ENCODE data around the gene RPL26.
"Not testable (repeated sequence)": the region's sequence is repeated elsewhere in the genome, so short reads cannot be mapped to it uniquely, and the experiment has no call there.

The RPL26 gene

GRCh38 chr17:8365143-8365542, 17.9 kb downstream of the RPL26 start:
- peak; percentile 33 for DNase-seq

- no peak for DNase-seq
Observed at GRCh38 chr17:8362651-8363332, 20.2 kb downstream of the RPL26 start.

- no peak for DNase-seq
Observed at GRCh38 chr17:8360751-8361150, 22.2 kb downstream of the RPL26 start.

- DNase-seq: no peak
Observed at GRCh38 chr17:8360260-8360659, 22.7 kb downstream of the RPL26 start.

- DNase-seq: peak; percentile 81
Observed at GRCh38 chr17:8359769-8360168, 23.2 kb downstream of the RPL26 start.

GRCh38 chr17:8357910-8358309, 25.1 kb downstream of the RPL26 start:
- no peak for DNase-seq

- DNase-seq: no peak
Observed at GRCh38 chr17:8354236-8354635, 28.8 kb downstream of the RPL26 start.

- DNase-seq: no peak
Observed at GRCh38 chr17:8353736-8354135, 29.3 kb downstream of the RPL26 start.

- DNase-seq: no peak
Observed at GRCh38 chr17:8350339-8350738, 32.7 kb downstream of the RPL26 start.

GRCh38 chr17:8347001-8347400, 36.0 kb downstream of the RPL26 start:
- not testable (repeated sequence) for DNase-seq

GRCh38 chr17:8345951-8346665, 36.9 kb downstream of the RPL26 start:
- no peak for DNase-seq

- no peak for DNase-seq
Observed at GRCh38 chr17:8345052-8345690, 37.8 kb downstream of the RPL26 start.

- peak; percentile 19 for DNase-seq
Observed at GRCh38 chr17:8341456-8341855, 41.5 kb downstream of the RPL26 start.

- DNase-seq: no peak
Observed at GRCh38 chr17:8339540-8339939, 43.5 kb downstream of the RPL26 start, which contains the start of gene ODF4. TSS of gene ODF4 (plus strand) at chr17:8339840. CDS start at chr17:8340052, 212 bp downstream.

GRCh38 chr17:8338753-8339140, 44.2 kb downstream of the RPL26 start:
- peak; percentile 37 for DNase-seq

GRCh38 chr17:8337802-8338752, 44.9 kb downstream of the RPL26 start:
- DNase-seq: no peak

- DNase-seq: no peak
Observed at GRCh38 chr17:8333281-8333680, 49.7 kb downstream of the RPL26 start.

GRCh38 chr17:8332688-8333087, 50.3 kb downstream of the RPL26 start:
- no peak for DNase-seq

GRCh38 chr17:8332128-8332527, 50.9 kb downstream of the RPL26 start:
- DNase-seq: no peak
